Fibroblast of lung (primary cell): Measurements from ENCODE around the gene MYL4. TPM values are rescaled to one million over a fixed set of nuclear protein-coding genes. Genes with fewer than 3 reads are reported as not detected.

Experiments used
- DNase-seq, 2 donors: peaks; one replicate each; pipeline versions ENCODE4 v3.0.0 to v3.0.0-alpha.2; 2010; ENCODE audit warnings: low read depth in 2 of 2
- H2AFZ ChIP-seq: 2 replicates; pipeline ENCODE4 v1.5.1; 2012; ENCODE audit warnings: low read length, control low read depth, inconsistent platforms
- H3K27ac ChIP-seq: 2 replicates; pipeline ENCODE4 v1.5.1; 2011; ENCODE audit warnings: low read length, control low read depth; ENCODE audit not compliant: insufficient read depth
- H3K27me3 ChIP-seq: 2 replicates; pipeline ENCODE4 v1.5.1; 2011; ENCODE audit warnings: mild to moderate bottlenecking, low read length; ENCODE audit not compliant: control insufficient read depth, insufficient read depth
- H3K36me3 ChIP-seq: 2 replicates; pipeline ENCODE4 v1.5.1; 2011; ENCODE audit warnings: low read length; ENCODE audit not compliant: control insufficient read depth, insufficient read depth
- H3K4me1 ChIP-seq: 2 replicates; pipeline ENCODE4 v1.5.1; 2011; ENCODE audit warnings: low read length; ENCODE audit not compliant: control insufficient read depth, insufficient read depth; ENCODE audit errors: extremely low read depth
- H3K4me2 ChIP-seq: 2 replicates; pipeline ENCODE4 v1.5.1; 2011; ENCODE audit warnings: low read length, control low read depth; ENCODE audit not compliant: insufficient read depth; ENCODE audit errors: extremely low read depth
- H3K4me3 ChIP-seq, 4 experiments: fragments of 200-600 bp in 1 of 4; sonication (generic) in 1 of 4; replicated peaks in 1 of 4; 2 replicates each; pipeline ENCODE4 v1.5.1; 2011 to 2016; ENCODE audit warnings: low read length in 4 of 4, low read depth in 3 of 4, mild to moderate bottlenecking in 3 of 4, control low read depth in 2 of 4, inconsistent platforms in 1 of 4, mixed read lengths in 1 of 4; ENCODE audit not compliant: insufficient read depth in 1 of 4; ENCODE audit errors: control extremely low read depth in 1 of 4
- H3K79me2 ChIP-seq: 2 replicates; pipeline ENCODE4 v1.5.1; 2012; ENCODE audit warnings: mild to moderate bottlenecking, low read length, inconsistent platforms; ENCODE audit not compliant: control insufficient read depth, insufficient read depth
- H3K9ac ChIP-seq: 2 replicates; pipeline ENCODE4 v1.5.1; 2011; ENCODE audit warnings: mild to moderate bottlenecking, low read length, control low read depth; ENCODE audit not compliant: insufficient read depth
- H3K9me3 ChIP-seq: 2 replicates; pipeline ENCODE4 v1.5.1; 2012; ENCODE audit warnings: low read depth, low read length; ENCODE audit not compliant: control insufficient read depth, insufficient read depth
- H4K20me1 ChIP-seq: 2 replicates; pipeline ENCODE4 v1.5.1; 2011; ENCODE audit warnings: low read length; ENCODE audit not compliant: control insufficient read depth, insufficient read depth; ENCODE audit errors: extremely low read depth
- CTCF ChIP-seq, 2 donors: IDR thresholded peaks in 1 of 2; conservative IDR thresholded peaks in 1 of 2; 1 replicate in 1 of 2; 2 replicates in 1 of 2; pipeline ENCODE4 v1.5.1; 2011 to 2012; ENCODE audit warnings: low read length in 2 of 2, control low read depth in 1 of 2, inconsistent platforms in 1 of 2, low read depth in 1 of 2, mild to moderate bottlenecking in 1 of 2
- EZH2 ChIP-seq: IDR thresholded peaks from 2 replicates; pipeline ENCODE4 v1.5.1; 2012; ENCODE audit warnings: low read length, control low read depth, mild to moderate bottlenecking; ENCODE audit errors: missing control alignments
- polyA minus RNA-seq: library from RNA; depleted of rRNA, polyadenylated mRNA; stranded (reverse); fragments of >200 nt; gene quantifications from 2 replicates; pipeline ENCODE4 v1.2.3, GENCODE V29; 2011; ENCODE audit warnings: low replicate concordance
- polyA plus RNA-seq, 2 donors: library from polyadenylated mRNA; depleted of rRNA in 1 of 2; stranded (reverse) in 1 of 2; unstranded in 1 of 2; fragments of >200 nt; gene quantifications; 2 replicates each; pipeline ENCODE4 v1.2.1, GENCODE V29; 2011 to 2012; ENCODE audit warnings: missing spikeins in 1 of 2
- total RNA-seq: library from RNA; depleted of rRNA; stranded (reverse); fragments of >200 nt; gene quantifications from 2 replicates; pipeline ENCODE4 v1.2.1, GENCODE V29; 2014

The MYL4 gene
- total RNA-seq, result not detected in 2 replicates
- 0.16 and 1.3 TPM in 2 replicates for polyA plus RNA-seq
- 1.4 TPM in 1 of 2 replicates, not detected in the other for polyA plus RNA-seq (2012)
- not detected in 2 replicates for polyA minus RNA-seq

- Histone ChIP-seq H3K9ac (no peak within 1 kb of the TSS), H2AFZ (no peak within 1 kb of the TSS), H3K27me3 (no peaks in the 10 kb centered on the region), H4K20me1 (no peaks in the 10 kb centered on the region), H3K36me3 (no peaks in the 10 kb centered on the region), H3K4me3 (no peak within 1 kb of the TSS), H3K4me1 (peaks cover 14% of the 10 kb centered on the region), H3K4me2 (no peak within 1 kb of the TSS), H3K27ac (no peak within 1 kb of the TSS), H3K9me3 (no peaks in the 10 kb centered on the region), H3K79me2 (no peaks in the 10 kb centered on the region)
- DNase-seq, result peak in 1 of 2 donors; percentile 11
- TF ChIP-seq EZH2, result no peak
- TF ChIP-seq CTCF (conservative IDR thresholded peaks at IDR 0.05 in 1 of 2, IDR thresholded peaks at IDR 0.05 in 1 of 2; ENCODE audit: low read depth in 1 of 2, low read length in 2 of 2), result no peak
These were observed at the start of gene MYL4 for GRCh38 chr17:47208744-47209488. TSS of gene MYL4 (plus strand) at chr17:47209348. CDS start at chr17:47209423, 75 bp downstream.

- H3K4me1 ChIP-seq, result no peaks in the 10 kb centered on the region
These were observed 47.0 kb upstream of the MYL4 start for GRCh38 chr17:47162013-47162622.

More at GRCh38 chr17:47162013-47162622, 47.0 kb upstream of the MYL4 start:
- no peak for DNase-seq
- Histone ChIP-seq H2AFZ (no peak overlapping the region), H3K27me3 (no peaks in the 10 kb centered on the region), H3K9me3 (no peaks in the 10 kb centered on the region), H3K79me2 (peaks cover 5% of the 10 kb centered on the region), H3K27ac (no peak overlapping the region), H3K9ac (no peak overlapping the region), H3K4me3 (no peak overlapping the region), H4K20me1 (no peaks in the 10 kb centered on the region), H3K4me2 (no peak overlapping the region), H3K36me3 (peaks cover 7% of the 10 kb centered on the region)
- TF ChIP-seq CTCF (conservative IDR thresholded peaks at IDR 0.05 in 1 of 2, IDR thresholded peaks at IDR 0.05 in 1 of 2; ENCODE audit: low read depth in 1 of 2, low read length in 2 of 2), result no peak
- no peak for TF ChIP-seq EZH2
